ENCODE data around the gene TLCD1. TPM values are rescaled to one million over a fixed set of nuclear protein-coding genes. Genes with fewer than 3 reads are reported as not detected.

Gene TLCD1
- total and polyA plus RNA-seq, 2 experiments from 2014 or later: 26.5 to 47.0 TPM

DNA sequence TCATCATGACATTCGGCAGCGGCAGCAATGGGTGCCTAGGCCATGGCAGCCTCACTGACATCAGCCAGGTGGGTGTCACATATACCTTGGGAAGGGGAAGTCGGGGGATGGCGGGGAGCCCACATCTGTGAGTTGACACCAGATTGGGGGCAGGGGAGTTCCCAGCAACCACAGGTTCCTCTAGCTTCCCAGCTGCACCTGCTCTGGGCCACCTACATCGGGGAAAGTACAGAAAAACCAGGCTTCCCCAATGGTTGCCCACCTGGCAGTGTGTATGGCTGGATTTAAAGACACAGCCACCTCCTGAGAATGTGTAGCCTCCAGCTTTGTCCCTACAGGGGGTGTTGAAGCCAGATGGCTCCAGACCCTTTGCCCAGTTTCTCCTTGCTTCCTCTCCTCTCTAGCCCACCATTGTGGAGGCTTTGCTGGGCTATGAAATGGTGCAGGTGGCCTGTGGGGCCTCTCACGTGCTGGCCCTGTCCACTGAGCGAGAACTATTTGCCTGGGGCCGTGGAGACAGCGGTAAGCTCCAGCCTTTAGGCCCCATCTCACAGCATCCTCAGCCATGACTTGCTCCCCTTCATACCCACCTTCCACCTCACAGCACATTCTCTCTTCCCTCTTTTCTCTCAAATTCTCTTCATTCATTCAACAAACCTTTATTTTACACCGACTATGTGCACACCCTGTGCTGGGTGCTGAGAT is 12.8 kb upstream of the TLCD1 start:
- Histone ChIP-seq H3K79me2 (replicated peaks; ENCODE audit: insufficient read depth) (no peaks in the 10 kb centered on the region), H3K27ac (ENCODE audit: low read depth) (no peak overlapping the region), H3K27me3 (ENCODE audit: insufficient read depth) (no peaks in the 10 kb centered on the region), H3K9me2 (ENCODE audit: insufficient read depth) (no peaks in the 10 kb centered on the region), H3K4me1 (ENCODE audit: insufficient read depth) (peaks cover 11% of the 10 kb centered on the region; the same call in 1 of the 2 replicates), H3K4me2 (no peak overlapping the region), H3K36me3 (ENCODE audit: insufficient read depth) (no peaks in the 10 kb centered on the region; the same call in 1 of the 2 replicates), H4K20me1 (replicated peaks; ENCODE audit: insufficient read depth) (no peaks in the 10 kb centered on the region), H2AFZ (no peak overlapping the region), H3F3A (replicated peaks; ENCODE audit: low read depth) (0 out of 2 replicates have a peak, but pooled peaks cover 3% of the 10 kb centered on the region), H3K4me3 (no peak overlapping the region)
- Mint-ChIP-seq H3K9me3 (no peaks in the 10 kb centered on the region), H3K4me3 (no peak overlapping the region), H3K36me3 (ENCODE audit: low read depth) (peaks cover 38% of the 10 kb centered on the region), H3K27ac (no peak overlapping the region; the same call in 1 of the 2 replicates), H3K4me1 (peaks cover 6% of the 10 kb centered on the region; the same call in 2 of the 3 replicates), H3K27me3 (ENCODE audit: insufficient read depth, low read depth, poor library complexity) (peaks cover 13% of the 10 kb centered on the region)
- no peak for ATAC-seq
- no peak for DNase-seq (ENCODE audit: low spot score)
- TF ChIP-seq CREB1 (CRISPR knock-in tag; IDR thresholded peaks at IDR 0.05; ENCODE audit: low read depth) (no peak), EZH2phosphoT487 (IDR thresholded peaks at IDR 0.05; ENCODE audit: unreplicated experiment) (no peak), ZNF114 (CRISPR knock-in tag; IDR thresholded peaks at IDR 0.05) (no peak), EZH2 (IDR thresholded peaks at IDR 0.05; ENCODE audit: low read depth, unreplicated experiment) (no peak)
- TF ChIP-seq, protein P1, sequence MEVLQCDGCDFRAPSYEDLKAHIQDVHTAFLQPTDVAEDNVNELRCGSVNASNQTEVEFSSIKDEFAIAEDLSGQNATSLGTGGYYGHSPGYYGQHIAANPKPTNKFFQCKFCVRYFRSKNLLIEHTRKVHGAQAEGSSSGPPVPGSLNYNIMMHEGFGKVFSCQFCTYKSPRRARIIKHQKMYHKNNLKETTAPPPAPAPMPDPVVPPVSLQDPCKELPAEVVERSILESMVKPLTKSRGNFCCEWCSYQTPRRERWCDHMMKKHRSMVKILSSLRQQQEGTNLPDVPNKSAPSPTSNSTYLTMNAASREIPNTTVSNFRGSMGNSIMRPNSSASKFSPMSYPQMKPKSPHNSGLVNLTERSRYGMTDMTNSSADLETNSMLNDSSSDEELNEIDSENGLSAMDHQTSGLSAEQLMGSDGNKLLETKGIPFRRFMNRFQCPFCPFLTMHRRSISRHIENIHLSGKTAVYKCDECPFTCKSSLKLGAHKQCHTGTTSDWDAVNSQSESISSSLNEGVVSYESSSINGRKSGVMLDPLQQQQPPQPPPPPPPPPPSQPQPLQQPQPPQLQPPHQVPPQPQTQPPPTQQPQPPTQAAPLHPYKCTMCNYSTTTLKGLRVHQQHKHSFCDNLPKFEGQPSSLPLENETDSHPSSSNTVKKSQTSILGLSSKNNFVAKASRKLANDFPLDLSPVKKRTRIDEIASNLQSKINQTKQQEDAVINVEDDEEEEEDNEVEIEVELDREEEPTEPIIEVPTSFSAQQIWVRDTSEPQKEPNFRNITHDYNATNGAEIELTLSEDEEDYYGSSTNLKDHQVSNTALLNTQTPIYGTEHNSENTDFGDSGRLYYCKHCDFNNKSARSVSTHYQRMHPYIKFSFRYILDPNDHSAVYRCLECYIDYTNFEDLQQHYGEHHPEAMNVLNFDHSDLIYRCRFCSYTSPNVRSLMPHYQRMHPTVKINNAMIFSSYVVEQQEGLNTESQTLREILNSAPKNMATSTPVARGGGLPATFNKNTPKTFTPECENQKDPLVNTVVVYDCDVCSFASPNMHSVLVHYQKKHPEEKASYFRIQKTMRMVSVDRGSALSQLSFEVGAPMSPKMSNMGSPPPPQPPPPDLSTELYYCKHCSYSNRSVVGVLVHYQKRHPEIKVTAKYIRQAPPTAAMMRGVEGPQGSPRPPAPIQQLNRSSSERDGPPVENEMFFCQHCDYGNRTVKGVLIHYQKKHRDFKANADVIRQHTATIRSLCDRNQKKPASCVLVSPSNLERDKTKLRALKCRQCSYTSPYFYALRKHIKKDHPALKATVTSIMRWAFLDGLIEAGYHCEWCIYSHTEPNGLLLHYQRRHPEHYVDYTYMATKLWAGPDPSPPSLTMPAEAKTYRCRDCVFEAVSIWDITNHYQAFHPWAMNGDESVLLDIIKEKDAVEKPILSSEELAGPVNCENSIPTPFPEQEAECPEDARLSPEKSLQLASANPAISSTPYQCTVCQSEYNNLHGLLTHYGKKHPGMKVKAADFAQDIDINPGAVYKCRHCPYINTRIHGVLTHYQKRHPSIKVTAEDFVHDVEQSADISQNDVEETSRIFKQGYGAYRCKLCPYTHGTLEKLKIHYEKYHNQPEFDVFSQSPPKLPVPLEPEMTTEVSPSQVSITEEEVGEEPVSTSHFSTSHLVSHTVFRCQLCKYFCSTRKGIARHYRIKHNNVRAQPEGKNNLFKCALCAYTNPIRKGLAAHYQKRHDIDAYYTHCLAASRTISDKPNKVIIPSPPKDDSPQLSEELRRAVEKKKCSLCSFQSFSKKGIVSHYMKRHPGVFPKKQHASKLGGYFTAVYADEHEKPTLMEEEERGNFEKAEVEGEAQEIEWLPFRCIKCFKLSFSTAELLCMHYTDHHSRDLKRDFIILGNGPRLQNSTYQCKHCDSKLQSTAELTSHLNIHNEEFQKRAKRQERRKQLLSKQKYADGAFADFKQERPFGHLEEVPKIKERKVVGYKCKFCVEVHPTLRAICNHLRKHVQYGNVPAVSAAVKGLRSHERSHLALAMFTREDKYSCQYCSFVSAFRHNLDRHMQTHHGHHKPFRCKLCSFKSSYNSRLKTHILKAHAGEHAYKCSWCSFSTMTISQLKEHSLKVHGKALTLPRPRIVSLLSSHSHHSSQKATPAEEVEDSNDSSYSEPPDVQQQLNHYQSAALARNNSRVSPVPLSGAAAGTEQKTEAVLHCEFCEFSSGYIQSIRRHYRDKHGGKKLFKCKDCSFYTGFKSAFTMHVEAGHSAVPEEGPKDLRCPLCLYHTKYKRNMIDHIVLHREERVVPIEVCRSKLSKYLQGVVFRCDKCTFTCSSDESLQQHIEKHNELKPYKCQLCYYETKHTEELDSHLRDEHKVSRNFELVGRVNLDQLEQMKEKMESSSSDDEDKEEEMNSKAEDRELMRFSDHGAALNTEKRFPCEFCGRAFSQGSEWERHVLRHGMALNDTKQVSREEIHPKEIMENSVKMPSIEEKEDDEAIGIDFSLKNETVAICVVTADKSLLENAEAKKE (CRISPR knock-in tag; IDR thresholded peaks at IDR 0.05): no peak
- TF ChIP-seq, protein P2, sequence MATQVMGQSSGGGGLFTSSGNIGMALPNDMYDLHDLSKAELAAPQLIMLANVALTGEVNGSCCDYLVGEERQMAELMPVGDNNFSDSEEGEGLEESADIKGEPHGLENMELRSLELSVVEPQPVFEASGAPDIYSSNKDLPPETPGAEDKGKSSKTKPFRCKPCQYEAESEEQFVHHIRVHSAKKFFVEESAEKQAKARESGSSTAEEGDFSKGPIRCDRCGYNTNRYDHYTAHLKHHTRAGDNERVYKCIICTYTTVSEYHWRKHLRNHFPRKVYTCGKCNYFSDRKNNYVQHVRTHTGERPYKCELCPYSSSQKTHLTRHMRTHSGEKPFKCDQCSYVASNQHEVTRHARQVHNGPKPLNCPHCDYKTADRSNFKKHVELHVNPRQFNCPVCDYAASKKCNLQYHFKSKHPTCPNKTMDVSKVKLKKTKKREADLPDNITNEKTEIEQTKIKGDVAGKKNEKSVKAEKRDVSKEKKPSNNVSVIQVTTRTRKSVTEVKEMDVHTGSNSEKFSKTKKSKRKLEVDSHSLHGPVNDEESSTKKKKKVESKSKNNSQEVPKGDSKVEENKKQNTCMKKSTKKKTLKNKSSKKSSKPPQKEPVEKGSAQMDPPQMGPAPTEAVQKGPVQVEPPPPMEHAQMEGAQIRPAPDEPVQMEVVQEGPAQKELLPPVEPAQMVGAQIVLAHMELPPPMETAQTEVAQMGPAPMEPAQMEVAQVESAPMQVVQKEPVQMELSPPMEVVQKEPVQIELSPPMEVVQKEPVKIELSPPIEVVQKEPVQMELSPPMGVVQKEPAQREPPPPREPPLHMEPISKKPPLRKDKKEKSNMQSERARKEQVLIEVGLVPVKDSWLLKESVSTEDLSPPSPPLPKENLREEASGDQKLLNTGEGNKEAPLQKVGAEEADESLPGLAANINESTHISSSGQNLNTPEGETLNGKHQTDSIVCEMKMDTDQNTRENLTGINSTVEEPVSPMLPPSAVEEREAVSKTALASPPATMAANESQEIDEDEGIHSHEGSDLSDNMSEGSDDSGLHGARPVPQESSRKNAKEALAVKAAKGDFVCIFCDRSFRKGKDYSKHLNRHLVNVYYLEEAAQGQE (IDR thresholded peaks at IDR 0.05; ENCODE audit: unreplicated experiment): no peak
- TF ChIP-seq, protein P3, sequence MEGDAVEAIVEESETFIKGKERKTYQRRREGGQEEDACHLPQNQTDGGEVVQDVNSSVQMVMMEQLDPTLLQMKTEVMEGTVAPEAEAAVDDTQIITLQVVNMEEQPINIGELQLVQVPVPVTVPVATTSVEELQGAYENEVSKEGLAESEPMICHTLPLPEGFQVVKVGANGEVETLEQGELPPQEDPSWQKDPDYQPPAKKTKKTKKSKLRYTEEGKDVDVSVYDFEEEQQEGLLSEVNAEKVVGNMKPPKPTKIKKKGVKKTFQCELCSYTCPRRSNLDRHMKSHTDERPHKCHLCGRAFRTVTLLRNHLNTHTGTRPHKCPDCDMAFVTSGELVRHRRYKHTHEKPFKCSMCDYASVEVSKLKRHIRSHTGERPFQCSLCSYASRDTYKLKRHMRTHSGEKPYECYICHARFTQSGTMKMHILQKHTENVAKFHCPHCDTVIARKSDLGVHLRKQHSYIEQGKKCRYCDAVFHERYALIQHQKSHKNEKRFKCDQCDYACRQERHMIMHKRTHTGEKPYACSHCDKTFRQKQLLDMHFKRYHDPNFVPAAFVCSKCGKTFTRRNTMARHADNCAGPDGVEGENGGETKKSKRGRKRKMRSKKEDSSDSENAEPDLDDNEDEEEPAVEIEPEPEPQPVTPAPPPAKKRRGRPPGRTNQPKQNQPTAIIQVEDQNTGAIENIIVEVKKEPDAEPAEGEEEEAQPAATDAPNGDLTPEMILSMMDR (conservative IDR thresholded peaks at IDR 0.05; ENCODE audit: low read depth in 2 of 2): no peak
- TF ChIP-seq, protein P4, sequence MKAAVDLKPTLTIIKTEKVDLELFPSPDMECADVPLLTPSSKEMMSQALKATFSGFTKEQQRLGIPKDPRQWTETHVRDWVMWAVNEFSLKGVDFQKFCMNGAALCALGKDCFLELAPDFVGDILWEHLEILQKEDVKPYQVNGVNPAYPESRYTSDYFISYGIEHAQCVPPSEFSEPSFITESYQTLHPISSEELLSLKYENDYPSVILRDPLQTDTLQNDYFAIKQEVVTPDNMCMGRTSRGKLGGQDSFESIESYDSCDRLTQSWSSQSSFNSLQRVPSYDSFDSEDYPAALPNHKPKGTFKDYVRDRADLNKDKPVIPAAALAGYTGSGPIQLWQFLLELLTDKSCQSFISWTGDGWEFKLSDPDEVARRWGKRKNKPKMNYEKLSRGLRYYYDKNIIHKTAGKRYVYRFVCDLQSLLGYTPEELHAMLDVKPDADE (IDR thresholded peaks at IDR 0.05): no peak

Data from GM23338 (cell line).